ENCODE results near the gene CSH1.
"Not testable (repeated sequence)": the region's sequence is repeated elsewhere in the genome, so short reads cannot be mapped to it uniquely, and the experiment has no call there.

Gene CSH1

GRCh38 chr17:63926164-63926563 lies 29.8 kb upstream of the CSH1 start:
- no peak overlapping the region for H3K9ac ChIP-seq (ENCODE audit: low read depth, low read length)
- no peaks in the 10 kb centered on the region for H3K9me3 ChIP-seq (ENCODE audit: control insufficient read depth, insufficient read depth, low read length)
- no peaks in the 10 kb centered on the region for H3K36me3 ChIP-seq (ENCODE audit: control insufficient read depth, insufficient read depth, low read length)
- peaks cover 3% of the 10 kb centered on the region for H3K4me1 ChIP-seq (ENCODE audit: control insufficient read depth, insufficient read depth, low read length)
- H3K27me3 ChIP-seq (ENCODE audit: control insufficient read depth, insufficient read depth, low read length), result no peaks in the 10 kb centered on the region
- no peak overlapping the region for H3K4me3 ChIP-seq (ENCODE audit: low read depth, low read length)

GRCh38 chr17:63925615-63926014 lies 29.2 kb upstream of the CSH1 start:
- no peaks in the 10 kb centered on the region for H3K36me3 ChIP-seq (ENCODE audit: control insufficient read depth, insufficient read depth, low read length)
- peaks cover under 1% of the 10 kb centered on the region for H3K4me1 ChIP-seq (ENCODE audit: control insufficient read depth, insufficient read depth, low read length)
- H3K4me3 ChIP-seq (ENCODE audit: low read depth, low read length), result no peak overlapping the region
- H3K9ac ChIP-seq (ENCODE audit: low read depth, low read length), result no peak overlapping the region
- no peaks in the 10 kb centered on the region for H3K9me3 ChIP-seq (ENCODE audit: control insufficient read depth, insufficient read depth, low read length)
- no peaks in the 10 kb centered on the region for H3K27me3 ChIP-seq (ENCODE audit: control insufficient read depth, insufficient read depth, low read length)

- H3K4me3 ChIP-seq (ENCODE audit: low read depth, low read length); H3K9me3 ChIP-seq (ENCODE audit: control insufficient read depth, insufficient read depth, low read length); H3K36me3 ChIP-seq (ENCODE audit: control insufficient read depth, insufficient read depth, low read length); H3K27me3 ChIP-seq (ENCODE audit: control insufficient read depth, insufficient read depth, low read length); H3K9ac ChIP-seq (ENCODE audit: low read depth, low read length); H3K4me1 ChIP-seq (ENCODE audit: control insufficient read depth, insufficient read depth, low read length): not testable (repeated sequence)
Observed at GRCh38 chr17:63922402-63922801, 26.0 kb upstream of the CSH1 start.

GRCh38 chr17:63920779-63921178 lies 24.4 kb upstream of the CSH1 start:
- not testable (repeated sequence) for H3K4me3 ChIP-seq (ENCODE audit: low read depth, low read length); H3K9me3 ChIP-seq (ENCODE audit: control insufficient read depth, insufficient read depth, low read length); H3K4me1 ChIP-seq (ENCODE audit: control insufficient read depth, insufficient read depth, low read length); H3K9ac ChIP-seq (ENCODE audit: low read depth, low read length); H3K36me3 ChIP-seq (ENCODE audit: control insufficient read depth, insufficient read depth, low read length)
- H3K27me3 ChIP-seq (ENCODE audit: control insufficient read depth, insufficient read depth, low read length), result peaks cover 13% of the 10 kb centered on the region

GRCh38 chr17:63920050-63920449 lies 23.7 kb upstream of the CSH1 start:
- not testable (repeated sequence) for H3K36me3 ChIP-seq (ENCODE audit: control insufficient read depth, insufficient read depth, low read length); H3K9me3 ChIP-seq (ENCODE audit: control insufficient read depth, insufficient read depth, low read length); H3K4me3 ChIP-seq (ENCODE audit: low read depth, low read length); H3K4me1 ChIP-seq (ENCODE audit: control insufficient read depth, insufficient read depth, low read length); H3K9ac ChIP-seq (ENCODE audit: low read depth, low read length)
- H3K27me3 ChIP-seq (ENCODE audit: control insufficient read depth, insufficient read depth, low read length), result peaks cover 13% of the 10 kb centered on the region

GRCh38 chr17:63919311-63919723 lies 22.9 kb upstream of the CSH1 start:
- peaks cover 2% of the 10 kb centered on the region for H3K36me3 ChIP-seq (ENCODE audit: control insufficient read depth, insufficient read depth, low read length)
- H3K4me1 ChIP-seq (ENCODE audit: control insufficient read depth, insufficient read depth, low read length), result no peaks in the 10 kb centered on the region
- H3K9me3 ChIP-seq (ENCODE audit: control insufficient read depth, insufficient read depth, low read length), result no peaks in the 10 kb centered on the region
- no peak overlapping the region for H3K9ac ChIP-seq (ENCODE audit: low read depth, low read length)
- peaks cover 13% of the 10 kb centered on the region for H3K27me3 ChIP-seq (ENCODE audit: control insufficient read depth, insufficient read depth, low read length)
- H3K4me3 ChIP-seq (ENCODE audit: low read depth, low read length), result no peak overlapping the region

GRCh38 chr17:63918789-63919305 lies 22.5 kb upstream of the CSH1 start, which contains the start of gene GH1:
TSS of gene GH1 (minus strand) at chr17:63918839. CDS start at chr17:63918776, 63 bp downstream.
- H3K9me3 ChIP-seq (ENCODE audit: control insufficient read depth, insufficient read depth, low read length); H3K36me3 ChIP-seq (ENCODE audit: control insufficient read depth, insufficient read depth, low read length); H3K9ac ChIP-seq (ENCODE audit: low read depth, low read length); H3K4me1 ChIP-seq (ENCODE audit: control insufficient read depth, insufficient read depth, low read length): not testable (repeated sequence)
- Histone ChIP-seq H3K27me3 (ENCODE audit: control insufficient read depth, insufficient read depth, low read length) (peaks cover 13% of the 10 kb centered on the region), H3K4me3 (ENCODE audit: low read depth, low read length) (peak within 1 kb of the TSS; percentile 27)

- no peaks in the 10 kb centered on the region for H3K4me1 ChIP-seq (ENCODE audit: control insufficient read depth, insufficient read depth, low read length)
- peaks cover 2% of the 10 kb centered on the region for H3K36me3 ChIP-seq (ENCODE audit: control insufficient read depth, insufficient read depth, low read length)
- peak overlapping the region; percentile 27 for H3K4me3 ChIP-seq (ENCODE audit: low read depth, low read length)
- H3K9me3 ChIP-seq (ENCODE audit: control insufficient read depth, insufficient read depth, low read length), result no peaks in the 10 kb centered on the region
- H3K9ac ChIP-seq (ENCODE audit: low read depth, low read length), result no peak overlapping the region
- H3K27me3 ChIP-seq (ENCODE audit: control insufficient read depth, insufficient read depth, low read length), result peaks cover 13% of the 10 kb centered on the region
Observed at GRCh38 chr17:63918305-63918704, 21.9 kb upstream of the CSH1 start.

- Histone ChIP-seq H3K9me3 (ENCODE audit: control insufficient read depth, insufficient read depth, low read length) (no peaks in the 10 kb centered on the region), H3K36me3 (ENCODE audit: control insufficient read depth, insufficient read depth, low read length) (peaks cover 2% of the 10 kb centered on the region), H3K27me3 (ENCODE audit: control insufficient read depth, insufficient read depth, low read length) (peaks cover 13% of the 10 kb centered on the region), H3K4me3 (ENCODE audit: low read depth, low read length) (peak overlapping the region; percentile 27), H3K4me1 (ENCODE audit: control insufficient read depth, insufficient read depth, low read length) (no peaks in the 10 kb centered on the region), H3K9ac (ENCODE audit: low read depth, low read length) (no peak overlapping the region)
Observed at GRCh38 chr17:63917646-63918045, 21.3 kb upstream of the CSH1 start.

- peaks cover 13% of the 10 kb centered on the region for H3K27me3 ChIP-seq (ENCODE audit: control insufficient read depth, insufficient read depth, low read length)
- not testable (repeated sequence) for H3K4me1 ChIP-seq (ENCODE audit: control insufficient read depth, insufficient read depth, low read length); H3K36me3 ChIP-seq (ENCODE audit: control insufficient read depth, insufficient read depth, low read length); H3K9me3 ChIP-seq (ENCODE audit: control insufficient read depth, insufficient read depth, low read length); H3K4me3 ChIP-seq (ENCODE audit: low read depth, low read length); H3K9ac ChIP-seq (ENCODE audit: low read depth, low read length)
Observed at GRCh38 chr17:63917206-63917605, 20.8 kb upstream of the CSH1 start.

GRCh38 chr17:63916566-63917185 lies 20.3 kb upstream of the CSH1 start:
- Histone ChIP-seq H3K4me3 (ENCODE audit: low read depth, low read length) (no peak overlapping the region), H3K27me3 (ENCODE audit: control insufficient read depth, insufficient read depth, low read length) (peaks cover 13% of the 10 kb centered on the region), H3K36me3 (ENCODE audit: control insufficient read depth, insufficient read depth, low read length) (peaks cover 2% of the 10 kb centered on the region), H3K4me1 (ENCODE audit: control insufficient read depth, insufficient read depth, low read length) (no peaks in the 10 kb centered on the region), H3K9me3 (ENCODE audit: control insufficient read depth, insufficient read depth, low read length) (no peaks in the 10 kb centered on the region), H3K9ac (ENCODE audit: low read depth, low read length) (no peak overlapping the region)

- peaks cover 13% of the 10 kb centered on the region for H3K27me3 ChIP-seq (ENCODE audit: control insufficient read depth, insufficient read depth, low read length)
- not testable (repeated sequence) for H3K36me3 ChIP-seq (ENCODE audit: control insufficient read depth, insufficient read depth, low read length); H3K9me3 ChIP-seq (ENCODE audit: control insufficient read depth, insufficient read depth, low read length); H3K4me1 ChIP-seq (ENCODE audit: control insufficient read depth, insufficient read depth, low read length); H3K4me3 ChIP-seq (ENCODE audit: low read depth, low read length); H3K9ac ChIP-seq (ENCODE audit: low read depth, low read length)
Observed at GRCh38 chr17:63915753-63916152, 19.4 kb upstream of the CSH1 start.
